ENCODE results near the gene EPS8L2.

Gene EPS8L2

DNA sequence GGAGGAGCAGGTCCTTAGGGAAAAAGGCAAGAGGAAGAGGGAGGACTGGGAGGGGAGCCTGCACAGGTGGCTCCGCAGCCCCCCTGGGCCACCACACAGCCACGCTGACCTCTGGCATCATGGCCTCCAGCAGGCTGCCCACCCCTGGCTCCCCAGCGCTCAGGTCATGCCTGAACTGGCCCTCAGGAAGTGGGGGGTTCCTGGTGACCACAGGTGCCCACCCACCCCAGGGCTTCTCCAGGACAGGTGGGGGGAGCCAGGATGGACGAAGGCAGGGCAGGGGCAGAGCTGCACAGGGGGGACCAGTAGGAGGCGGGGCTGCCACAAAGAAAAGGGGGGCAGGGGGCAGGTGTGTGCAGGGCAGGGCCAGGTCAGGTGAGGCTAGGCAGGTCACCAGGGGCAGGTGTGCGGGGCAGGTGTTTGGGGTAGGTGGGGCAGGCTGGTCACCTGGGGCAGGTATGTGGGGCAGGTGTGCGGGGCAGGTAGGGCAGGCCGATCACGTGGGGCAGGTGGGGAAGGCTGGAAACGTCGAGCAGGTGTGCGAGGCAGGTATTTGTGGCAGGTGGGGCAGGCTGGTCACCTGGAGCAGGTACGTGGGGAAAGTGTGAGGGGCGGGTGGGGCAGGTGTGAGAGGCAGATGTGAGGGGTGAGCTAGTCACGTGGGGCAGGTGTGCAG is 12.0 kb upstream of the EPS8L2 start:
- H3K27me3 Mint-ChIP-seq (ENCODE audit: low read depth): no peaks in the 10 kb centered on the region
- peak overlapping the region; percentile 90 for H3K27ac Mint-ChIP-seq
- peaks cover 2% of the 10 kb centered on the region for H3K36me3 Mint-ChIP-seq (ENCODE audit: low read depth)
- no peaks in the 10 kb centered on the region for H3K9me3 Mint-ChIP-seq
- peak overlapping the region; percentile 86 for H3K4me3 Mint-ChIP-seq
- H3K4me1 Mint-ChIP-seq (ENCODE audit: low read depth): peaks cover 42% of the 10 kb centered on the region

GRCh38 chr11:694563-695287 is 11.3 kb upstream of the EPS8L2 start, which contains the start of gene DEAF1:
TSS of gene DEAF1 (minus strand) at chr11:695222. CDS start at chr11:695047, 175 bp downstream.
- Mint-ChIP-seq H3K27ac (peak within 1 kb of the TSS; percentile 94), H3K4me3 (peak within 1 kb of the TSS; percentile 85), H3K4me1 (ENCODE audit: low read depth) (peaks cover 42% of the 10 kb centered on the region), H3K9me3 (no peaks in the 10 kb centered on the region), H3K36me3 (ENCODE audit: low read depth) (peaks cover 2% of the 10 kb centered on the region), H3K27me3 (ENCODE audit: low read depth) (no peaks in the 10 kb centered on the region)

DNA sequence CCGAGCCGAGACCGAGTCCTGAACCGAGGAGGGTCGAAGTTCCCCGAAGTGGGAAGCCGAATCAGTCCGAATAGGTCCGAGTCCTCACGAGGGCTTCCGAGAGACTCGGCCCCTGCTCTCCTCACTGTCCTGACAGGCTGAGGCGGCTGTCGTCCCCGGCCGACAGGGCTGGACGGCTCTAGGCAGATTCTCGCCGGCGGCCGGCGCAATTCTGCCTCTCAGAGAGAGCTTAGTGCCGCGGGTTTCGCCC is 10.8 kb upstream of the EPS8L2 start:
- Mint-ChIP-seq H3K36me3 (ENCODE audit: low read depth) (peaks cover 2% of the 10 kb centered on the region), H3K4me1 (ENCODE audit: low read depth) (peaks cover 42% of the 10 kb centered on the region), H3K27me3 (ENCODE audit: low read depth) (no peaks in the 10 kb centered on the region), H3K4me3 (peak overlapping the region; percentile 85), H3K9me3 (no peaks in the 10 kb centered on the region), H3K27ac (peak overlapping the region; percentile 94)

GRCh38 chr11:695538-696248 is 10.3 kb upstream of the EPS8L2 start, which contains the start of gene TMEM80:
TSS of gene TMEM80 (plus strand) at chr11:695816. CDS start at chr11:695828, 12 bp downstream.
- H3K9me3 Mint-ChIP-seq: no peaks in the 10 kb centered on the region
- H3K4me1 Mint-ChIP-seq (ENCODE audit: low read depth): peaks cover 40% of the 10 kb centered on the region
- H3K36me3 Mint-ChIP-seq (ENCODE audit: low read depth): peaks cover 5% of the 10 kb centered on the region
- H3K4me3 Mint-ChIP-seq: peak within 1 kb of the TSS; percentile 85
- H3K27ac Mint-ChIP-seq: peak within 1 kb of the TSS; percentile 94
- no peaks in the 10 kb centered on the region for H3K27me3 Mint-ChIP-seq (ENCODE audit: low read depth)

DNA sequence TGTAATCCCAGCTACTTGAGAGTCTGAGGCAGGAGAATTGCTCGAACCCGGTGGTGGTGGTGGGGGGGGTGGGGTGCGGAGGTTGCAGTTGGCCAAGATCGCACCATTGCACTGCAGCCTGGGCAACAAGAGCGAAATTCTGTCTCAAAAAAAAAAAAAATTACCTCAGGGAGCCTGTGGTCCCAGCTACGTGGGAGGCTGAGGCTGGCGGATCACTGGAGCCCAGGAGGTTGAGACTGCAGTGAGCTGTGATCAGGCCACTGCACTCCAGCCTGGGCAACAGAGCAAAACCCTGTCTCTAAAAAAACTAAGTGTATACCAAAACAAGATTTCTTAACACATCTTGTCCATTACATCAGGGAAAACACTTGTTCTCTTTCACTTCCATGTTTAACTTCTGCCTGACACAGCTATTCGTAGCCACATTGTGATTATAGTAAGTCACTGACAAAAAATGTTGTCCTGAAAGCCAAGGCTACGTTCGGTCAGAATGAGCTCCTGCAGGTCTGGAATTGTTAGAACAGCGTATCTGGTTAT is 9.0 kb upstream of the EPS8L2 start:
- Mint-ChIP-seq H3K36me3 (ENCODE audit: low read depth) (peaks cover 7% of the 10 kb centered on the region), H3K27me3 (ENCODE audit: low read depth) (no peaks in the 10 kb centered on the region), H3K9me3 (no peaks in the 10 kb centered on the region), H3K27ac (no peak overlapping the region), H3K4me3 (peak overlapping the region; percentile 85), H3K4me1 (ENCODE audit: low read depth) (peaks cover 28% of the 10 kb centered on the region)

GRCh38 chr11:697811-698311 is 8.2 kb upstream of the EPS8L2 start:
- no peaks in the 10 kb centered on the region for H3K27me3 Mint-ChIP-seq (ENCODE audit: low read depth)
- H3K4me1 Mint-ChIP-seq (ENCODE audit: low read depth): peaks cover 22% of the 10 kb centered on the region
- peaks cover 7% of the 10 kb centered on the region for H3K36me3 Mint-ChIP-seq (ENCODE audit: low read depth)
- H3K9me3 Mint-ChIP-seq: no peaks in the 10 kb centered on the region
- peak overlapping the region; percentile 67 for H3K27ac Mint-ChIP-seq
- H3K4me3 Mint-ChIP-seq: no peak overlapping the region

- no peaks in the 10 kb centered on the region for H3K27me3 Mint-ChIP-seq (ENCODE audit: low read depth)
- no peaks in the 10 kb centered on the region for H3K9me3 Mint-ChIP-seq
- peaks cover 15% of the 10 kb centered on the region for H3K4me1 Mint-ChIP-seq (ENCODE audit: low read depth)
- peaks cover 7% of the 10 kb centered on the region for H3K36me3 Mint-ChIP-seq (ENCODE audit: low read depth)
- no peak overlapping the region for H3K27ac Mint-ChIP-seq
- no peak overlapping the region for H3K4me3 Mint-ChIP-seq
Measured at GRCh38 chr11:698493-699115, 7.4 kb upstream of the EPS8L2 start.

DNA sequence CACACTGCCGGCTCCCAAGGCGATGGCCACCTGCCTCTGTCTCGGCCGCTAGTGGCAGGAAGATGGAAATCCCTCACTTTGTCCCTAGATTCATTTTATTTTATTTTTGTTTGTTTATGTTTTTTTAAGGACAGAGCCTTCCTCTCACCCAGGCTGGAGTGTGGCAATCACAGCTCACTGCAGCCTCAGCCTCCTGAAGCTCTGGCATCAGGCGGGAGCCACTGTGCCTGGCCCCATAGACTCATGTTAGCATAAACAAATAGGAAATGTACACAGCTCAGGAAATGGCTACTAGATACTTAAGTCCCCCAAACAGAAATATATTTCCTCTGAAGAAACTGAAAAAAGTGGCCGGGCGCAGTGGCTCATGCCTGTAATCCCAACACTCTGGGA is 6.9 kb upstream of the EPS8L2 start:
- no peaks in the 10 kb centered on the region for H3K27me3 Mint-ChIP-seq (ENCODE audit: low read depth)
- no peak overlapping the region for H3K27ac Mint-ChIP-seq
- peaks cover 13% of the 10 kb centered on the region for H3K4me1 Mint-ChIP-seq (ENCODE audit: low read depth)
- H3K9me3 Mint-ChIP-seq: no peaks in the 10 kb centered on the region
- H3K36me3 Mint-ChIP-seq (ENCODE audit: low read depth): peaks cover 7% of the 10 kb centered on the region
- H3K4me3 Mint-ChIP-seq: no peak overlapping the region

GRCh38 chr11:699753-700152 is 6.3 kb upstream of the EPS8L2 start:
- peaks cover 7% of the 10 kb centered on the region for H3K36me3 Mint-ChIP-seq (ENCODE audit: low read depth)
- H3K4me1 Mint-ChIP-seq (ENCODE audit: low read depth): peaks cover 13% of the 10 kb centered on the region
- H3K9me3 Mint-ChIP-seq: no peaks in the 10 kb centered on the region
- no peak overlapping the region for H3K27ac Mint-ChIP-seq
- H3K27me3 Mint-ChIP-seq (ENCODE audit: low read depth): no peaks in the 10 kb centered on the region
- H3K4me3 Mint-ChIP-seq: no peak overlapping the region

DNA sequence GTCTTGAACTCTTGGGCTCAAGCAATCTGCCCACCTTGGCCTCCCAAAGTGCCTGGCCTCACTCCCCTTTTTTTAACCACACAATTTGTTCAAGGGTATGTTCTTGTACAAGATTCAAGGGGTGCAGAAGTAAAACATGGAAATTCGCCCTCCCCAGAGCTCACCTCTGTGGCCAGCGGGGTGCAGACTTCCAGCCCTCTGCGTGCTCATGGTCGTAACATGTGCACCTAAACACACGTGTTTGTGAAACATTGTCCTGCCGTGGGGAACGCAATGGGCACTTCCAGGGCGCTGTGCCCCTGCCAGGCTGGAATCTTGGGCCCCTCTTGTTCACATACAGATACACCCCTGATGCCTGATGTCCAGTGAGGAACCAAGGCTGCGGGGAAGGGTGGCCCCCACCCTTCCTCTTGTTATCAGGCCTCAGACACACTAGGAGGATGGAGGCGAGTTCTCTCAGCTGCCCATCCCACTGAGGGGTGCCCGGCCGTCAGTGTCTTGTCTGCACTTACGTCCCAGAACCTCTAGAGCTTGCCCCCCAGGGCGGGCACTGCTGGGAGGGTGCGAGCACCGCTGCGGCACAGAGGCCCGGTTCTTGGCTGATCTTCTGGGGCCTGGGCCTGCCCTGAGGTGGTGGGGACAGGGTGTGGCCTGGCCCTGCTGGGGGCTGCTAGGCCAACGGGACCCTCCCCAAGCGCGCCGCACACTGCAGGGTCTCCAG is 4.1 kb upstream of the EPS8L2 start:
- Mint-ChIP-seq H3K36me3 (ENCODE audit: low read depth) (peaks cover 7% of the 10 kb centered on the region), H3K4me1 (ENCODE audit: low read depth) (peaks cover 7% of the 10 kb centered on the region), H3K9me3 (no peaks in the 10 kb centered on the region), H3K27me3 (ENCODE audit: low read depth) (peaks cover 3% of the 10 kb centered on the region), H3K4me3 (no peak overlapping the region), H3K27ac (no peak overlapping the region)

- no peak overlapping the region for H3K4me3 Mint-ChIP-seq
- no peak overlapping the region for H3K27ac Mint-ChIP-seq
- H3K9me3 Mint-ChIP-seq: no peaks in the 10 kb centered on the region
Measured at GRCh38 chr11:702462-703461, 3.3 kb upstream of the EPS8L2 start.

DNA sequence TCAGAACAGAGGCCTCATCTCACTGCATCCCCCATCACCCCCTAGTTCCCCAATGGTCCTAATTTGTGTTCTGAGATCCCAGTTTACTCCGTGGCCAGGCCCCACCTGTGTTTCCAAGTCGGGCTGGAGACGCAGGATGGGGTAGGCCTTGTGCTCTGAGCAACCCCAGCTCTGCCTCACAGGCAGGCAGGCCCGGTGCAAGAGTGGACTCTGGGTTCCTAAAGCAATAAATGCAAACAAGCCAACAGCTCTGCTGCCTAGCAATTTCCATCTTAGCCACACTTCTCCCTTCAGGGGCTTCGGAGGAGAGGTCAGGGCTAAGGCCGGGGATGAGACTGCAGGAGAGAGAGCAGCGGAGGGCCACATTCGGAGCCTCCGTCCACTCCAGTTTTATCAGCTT is 2.5 kb upstream of the EPS8L2 start:
- Mint-ChIP-seq H3K36me3 (ENCODE audit: low read depth) (peaks cover 5% of the 10 kb centered on the region), H3K27me3 (ENCODE audit: low read depth) (peaks cover 13% of the 10 kb centered on the region), H3K9me3 (no peaks in the 10 kb centered on the region), H3K4me3 (no peak overlapping the region), H3K27ac (no peak overlapping the region), H3K4me1 (ENCODE audit: low read depth) (no peaks in the 10 kb centered on the region)

More at GRCh38 chr11:702462-703461, 3.3 kb upstream of the EPS8L2 start:
- Mint-ChIP-seq H3K27me3 (ENCODE audit: low read depth) (peaks cover 11% of the 10 kb centered on the region), H3K36me3 (ENCODE audit: low read depth) (peaks cover 7% of the 10 kb centered on the region), H3K4me1 (ENCODE audit: low read depth) (peaks cover 5% of the 10 kb centered on the region)

GRCh38 chr11:704228-704674 is 1.8 kb upstream of the EPS8L2 start:
- no peak overlapping the region for H3K4me3 Mint-ChIP-seq
- no peaks in the 10 kb centered on the region for H3K9me3 Mint-ChIP-seq
- peaks cover 5% of the 10 kb centered on the region for H3K36me3 Mint-ChIP-seq (ENCODE audit: low read depth)
- H3K27ac Mint-ChIP-seq: no peak overlapping the region
- no peaks in the 10 kb centered on the region for H3K4me1 Mint-ChIP-seq (ENCODE audit: low read depth)
- H3K27me3 Mint-ChIP-seq (ENCODE audit: low read depth): peaks cover 13% of the 10 kb centered on the region

All from T-helper 1 cell treated with Interleukin-12 subunit alpha and Interleukin-12 subunit beta and Interleukin-4 antibody, amounts not matched to agents 30 μg/mL and 1 μg/mL, for 36 hours (primary cell).